ENCODE results near the gene TEKT1. TPM values are rescaled to one million over a fixed set of nuclear protein-coding genes. Genes with fewer than 3 reads are reported as not detected.
"Not testable (repeated sequence)": the region's sequence is repeated elsewhere in the genome, so short reads cannot be mapped to it uniquely, and the experiment has no call there.

TEKT1 gene
- total RNA-seq: not detected

- Mint-ChIP-seq H3K4me1 (ENCODE audit: low read depth) (peaks cover 2% of the 10 kb centered on the region), H3K27ac (no peak within 1 kb of the TSS), H3K27me3 (ENCODE audit: low read depth) (peaks cover 59% of the 10 kb centered on the region), H3K9me3 (ENCODE audit: insufficient read depth) (no peaks in the 10 kb centered on the region), H3K4me3 (peak within 1 kb of the TSS; percentile 52), H3K36me3 (ENCODE audit: low read depth) (no peaks in the 10 kb centered on the region)
- ChIA-PET POLR2A (interaction anchor here (0.7 kb wide), 1 partner anchor 202 kb away, joined by 3 read pairs; no protein-coding TSS in a partner anchor), CTCF (interaction anchor here (0.6 to 2.6 kb wide), 3 partner anchors 11 to 166 kb away, joined by 3 to 22 read pairs (median 4); no protein-coding TSS in a partner anchor)
- ATAC-seq (peak; percentile 89), DNase-seq (peak; percentile 75)
Observed at GRCh38 chr17:6831661-6832263, at the start of gene TEKT1. TEKT1 (minus strand) TSS chr17:6831729; CDS start chr17:6830376, 1,353 bp downstream.

- DNase-seq; CTCF ChIA-PET; H3K4me1 Mint-ChIP-seq (ENCODE audit: low read depth); H3K27ac Mint-ChIP-seq; H3K36me3 Mint-ChIP-seq (ENCODE audit: low read depth); ATAC-seq; H3K4me3 Mint-ChIP-seq; POLR2A ChIA-PET; H3K9me3 Mint-ChIP-seq (ENCODE audit: insufficient read depth): not testable (repeated sequence)
- peaks cover 30% of the 10 kb centered on the region for H3K27me3 Mint-ChIP-seq (ENCODE audit: low read depth)
Observed at GRCh38 chr17:6879221-6879975, 47.9 kb upstream of the TEKT1 start.

GRCh38 chr17:6875276-6875675, 43.7 kb upstream of the TEKT1 start:
- POLR2A ChIA-PET; H3K4me1 Mint-ChIP-seq (ENCODE audit: low read depth); H3K9me3 Mint-ChIP-seq (ENCODE audit: insufficient read depth); DNase-seq; H3K4me3 Mint-ChIP-seq; H3K36me3 Mint-ChIP-seq (ENCODE audit: low read depth); H3K27ac Mint-ChIP-seq; ATAC-seq: not testable (repeated sequence)
- peaks cover 17% of the 10 kb centered on the region for H3K27me3 Mint-ChIP-seq (ENCODE audit: low read depth)
- CTCF ChIA-PET: interaction anchor here (1.2 to 1.8 kb wide), 2 partner anchors 33 to 129 kb away, joined by 6 read pairs; no protein-coding TSS in a partner anchor

GRCh38 chr17:6872936-6873335, 41.4 kb upstream of the TEKT1 start:
- ChIA-PET CTCF (interaction anchor here (1.1 kb wide), 1 partner anchor 19 kb away, joined by 3 read pairs; no protein-coding TSS in a partner anchor), POLR2A (no interaction called here)
- Mint-ChIP-seq H3K4me3 (no peak overlapping the region), H3K27me3 (ENCODE audit: low read depth) (peaks cover 10% of the 10 kb centered on the region), H3K9me3 (ENCODE audit: insufficient read depth) (no peaks in the 10 kb centered on the region), H3K36me3 (ENCODE audit: low read depth) (no peaks in the 10 kb centered on the region), H3K27ac (no peak overlapping the region), H3K4me1 (ENCODE audit: low read depth) (no peaks in the 10 kb centered on the region)
- DNase-seq (no peak), ATAC-seq (no peak)

- H3K4me1 Mint-ChIP-seq (ENCODE audit: low read depth): no peaks in the 10 kb centered on the region
- H3K27ac Mint-ChIP-seq: no peak overlapping the region
- H3K4me3 Mint-ChIP-seq: no peak overlapping the region
- POLR2A ChIA-PET: no interaction called here
- DNase-seq (no peak), ATAC-seq (no peak)
- no peaks in the 10 kb centered on the region for H3K9me3 Mint-ChIP-seq (ENCODE audit: insufficient read depth)
- no peaks in the 10 kb centered on the region for H3K36me3 Mint-ChIP-seq (ENCODE audit: low read depth)
- peaks cover 5% of the 10 kb centered on the region for H3K27me3 Mint-ChIP-seq (ENCODE audit: low read depth)
- CTCF ChIA-PET: no interaction called here
Observed at GRCh38 chr17:6870841-6871240, 39.3 kb upstream of the TEKT1 start.

GRCh38 chr17:6868582-6868981, 37.1 kb upstream of the TEKT1 start:
- ATAC-seq (no peak), DNase-seq (no peak)
- POLR2A ChIA-PET: no interaction called here
- peaks cover 13% of the 10 kb centered on the region for H3K27me3 Mint-ChIP-seq (ENCODE audit: low read depth)
- no peaks in the 10 kb centered on the region for H3K9me3 Mint-ChIP-seq (ENCODE audit: insufficient read depth)
- no peaks in the 10 kb centered on the region for H3K4me1 Mint-ChIP-seq (ENCODE audit: low read depth)
- H3K36me3 Mint-ChIP-seq (ENCODE audit: low read depth): no peaks in the 10 kb centered on the region
- CTCF ChIA-PET: interaction anchor here (0.9 to 2.4 kb wide), 6 partner anchors 9 to 136 kb away, joined by 3 to 9 read pairs (median 5); no protein-coding TSS in a partner anchor
- no peak overlapping the region for H3K4me3 Mint-ChIP-seq
- no peak overlapping the region for H3K27ac Mint-ChIP-seq

- H3K4me1 Mint-ChIP-seq (ENCODE audit: low read depth): no peaks in the 10 kb centered on the region
Observed at GRCh38 chr17:6867849-6868248, 36.3 kb upstream of the TEKT1 start.

GRCh38 chr17:6862825-6863224, 31.3 kb upstream of the TEKT1 start:
- Mint-ChIP-seq H3K4me1 (ENCODE audit: low read depth) (peaks cover 3% of the 10 kb centered on the region), H3K36me3 (ENCODE audit: low read depth) (peaks cover 2% of the 10 kb centered on the region), H3K9me3 (ENCODE audit: insufficient read depth) (no peaks in the 10 kb centered on the region), H3K27ac (no peak overlapping the region), H3K27me3 (ENCODE audit: low read depth) (peaks cover 27% of the 10 kb centered on the region), H3K4me3 (no peak overlapping the region)
- ChIA-PET CTCF (interaction anchor here (1.2 kb wide), 1 partner anchor 142 kb away, joined by 3 read pairs; no protein-coding TSS in a partner anchor), POLR2A (no interaction called here)
- DNase-seq (no peak), ATAC-seq (no peak)

More at GRCh38 chr17:6867849-6868248, 36.3 kb upstream of the TEKT1 start:
- H3K27me3 Mint-ChIP-seq (ENCODE audit: low read depth): peaks cover 13% of the 10 kb centered on the region
- H3K4me3 Mint-ChIP-seq: no peak overlapping the region
- H3K36me3 Mint-ChIP-seq (ENCODE audit: low read depth): no peaks in the 10 kb centered on the region
- CTCF ChIA-PET: interaction anchor here (0.9 to 2.4 kb wide), 5 partner anchors 9 to 137 kb away, joined by 3 to 9 read pairs (median 6); no protein-coding TSS in a partner anchor
- H3K27ac Mint-ChIP-seq: no peak overlapping the region
- H3K9me3 Mint-ChIP-seq (ENCODE audit: insufficient read depth): no peaks in the 10 kb centered on the region
- POLR2A ChIA-PET: interaction anchor here (0.6 kb wide), 1 partner anchor 140 kb away, joined by 3 read pairs; no protein-coding TSS in a partner anchor
- no peak for ATAC-seq
- DNase-seq: no peak

- Mint-ChIP-seq H3K4me1 (ENCODE audit: low read depth) (peaks cover 3% of the 10 kb centered on the region), H3K4me3 (no peak overlapping the region), H3K27ac (no peak overlapping the region), H3K36me3 (ENCODE audit: low read depth) (peaks cover 2% of the 10 kb centered on the region), H3K27me3 (ENCODE audit: low read depth) (peaks cover 27% of the 10 kb centered on the region), H3K9me3 (ENCODE audit: insufficient read depth) (no peaks in the 10 kb centered on the region)
- ATAC-seq (no peak), DNase-seq (no peak)
- POLR2A ChIA-PET: no interaction called here
- CTCF ChIA-PET: interaction anchor here (1.6 kb wide), 1 partner anchor 18 kb away, joined by 8 read pairs; no protein-coding TSS in a partner anchor
Observed at GRCh38 chr17:6862122-6862521, 30.6 kb upstream of the TEKT1 start.

GRCh38 chr17:6857904-6858303, 26.4 kb upstream of the TEKT1 start:
- Mint-ChIP-seq H3K4me3 (no peak overlapping the region), H3K9me3 (ENCODE audit: insufficient read depth) (no peaks in the 10 kb centered on the region), H3K27ac (no peak overlapping the region), H3K4me1 (ENCODE audit: low read depth) (peaks cover 12% of the 10 kb centered on the region), H3K36me3 (ENCODE audit: low read depth) (peaks cover 2% of the 10 kb centered on the region), H3K27me3 (ENCODE audit: low read depth) (peaks cover 24% of the 10 kb centered on the region)
- no peak for ATAC-seq
- DNase-seq: no peak
- CTCF ChIA-PET: no interaction called here
- POLR2A ChIA-PET: interaction anchor here (0.8 kb wide), 1 partner anchor 57 kb away, joined by 3 read pairs; no protein-coding TSS in a partner anchor

- no peak overlapping the region for H3K27ac Mint-ChIP-seq
- ATAC-seq: no peak
- CTCF ChIA-PET: no interaction called here
Observed at GRCh38 chr17:6857336-6857735, 25.8 kb upstream of the TEKT1 start.

GRCh38 chr17:6856051-6856450, 24.5 kb upstream of the TEKT1 start:
- peaks cover 25% of the 10 kb centered on the region for H3K27me3 Mint-ChIP-seq (ENCODE audit: low read depth)
- ChIA-PET POLR2A (no interaction called here), CTCF (interaction anchor here (1.0 to 4.1 kb wide), 2 partner anchors 13 to 189 kb away, joined by 3 to 33 read pairs; no protein-coding TSS in a partner anchor)
- ATAC-seq (no peak), DNase-seq (no peak)
- no peak overlapping the region for H3K4me3 Mint-ChIP-seq
- peaks cover 2% of the 10 kb centered on the region for H3K36me3 Mint-ChIP-seq (ENCODE audit: low read depth)
- H3K4me1 Mint-ChIP-seq (ENCODE audit: low read depth): peaks cover 9% of the 10 kb centered on the region
- H3K27ac Mint-ChIP-seq: no peak overlapping the region
- H3K9me3 Mint-ChIP-seq (ENCODE audit: insufficient read depth): no peaks in the 10 kb centered on the region

More at GRCh38 chr17:6857336-6857735, 25.8 kb upstream of the TEKT1 start:
- peaks cover 26% of the 10 kb centered on the region for H3K27me3 Mint-ChIP-seq (ENCODE audit: low read depth)
- peaks cover 12% of the 10 kb centered on the region for H3K4me1 Mint-ChIP-seq (ENCODE audit: low read depth)
- no peak overlapping the region for H3K4me3 Mint-ChIP-seq
- POLR2A ChIA-PET: no interaction called here
- H3K9me3 Mint-ChIP-seq (ENCODE audit: insufficient read depth): no peaks in the 10 kb centered on the region
- DNase-seq: no peak
- peaks cover 2% of the 10 kb centered on the region for H3K36me3 Mint-ChIP-seq (ENCODE audit: low read depth)

Measured in activated CD8-positive, alpha-beta T cell treated with anti-CD3 and anti-CD28 coated beads, Interleukin-2, amount 10 ng/mL, durations not matched to agents 7 days and 5 days (primary cell).